ENCODE data around the gene BLOC1S3. TPM values are rescaled to one million over a fixed set of nuclear protein-coding genes. Genes with fewer than 3 reads are reported as not detected.

Gene BLOC1S3
- total RNA-seq, 4 donors from 2014 or later, result 6.4 to 13.1 (median 8.2) TPM

DNA sequence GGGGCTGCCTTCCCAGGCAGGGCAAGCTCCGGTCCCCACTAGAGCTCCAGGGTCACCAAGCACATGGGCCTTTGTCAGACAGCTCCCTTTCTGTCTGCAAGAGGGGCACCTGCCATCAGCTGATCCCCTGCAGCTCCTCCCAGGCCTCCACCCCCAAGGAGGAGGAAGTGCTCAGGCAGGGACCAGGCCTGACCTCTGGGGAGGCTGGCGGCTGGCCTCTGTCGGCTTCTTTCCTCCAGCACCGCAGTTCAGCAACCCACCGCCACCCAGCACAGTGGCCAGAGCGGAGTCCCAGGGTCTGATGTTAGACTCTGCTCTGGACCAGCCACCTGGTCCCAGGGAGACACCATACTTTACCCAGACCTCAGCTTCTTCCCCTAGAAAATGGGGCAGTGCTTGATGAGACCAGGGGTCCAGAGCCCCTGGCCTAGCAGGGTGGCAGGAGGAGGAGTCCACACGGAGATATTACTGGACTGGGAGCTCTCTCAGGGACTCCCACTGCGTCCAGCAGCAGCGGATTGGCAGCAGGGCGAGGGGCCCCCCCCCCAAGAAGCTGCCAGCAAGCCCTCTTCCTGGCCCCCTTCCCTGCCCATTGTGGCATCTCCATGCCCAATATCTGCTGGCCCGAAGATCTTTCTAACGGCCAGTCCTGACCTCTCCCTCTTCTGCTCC is 41.9 kb upstream of the BLOC1S3 start:
- ATAC-seq (ENCODE audit: low FRiP score) (no peak), DNase-seq (ENCODE audit: low spot score) (no peak)
- TF ChIP-seq, protein P1, sequence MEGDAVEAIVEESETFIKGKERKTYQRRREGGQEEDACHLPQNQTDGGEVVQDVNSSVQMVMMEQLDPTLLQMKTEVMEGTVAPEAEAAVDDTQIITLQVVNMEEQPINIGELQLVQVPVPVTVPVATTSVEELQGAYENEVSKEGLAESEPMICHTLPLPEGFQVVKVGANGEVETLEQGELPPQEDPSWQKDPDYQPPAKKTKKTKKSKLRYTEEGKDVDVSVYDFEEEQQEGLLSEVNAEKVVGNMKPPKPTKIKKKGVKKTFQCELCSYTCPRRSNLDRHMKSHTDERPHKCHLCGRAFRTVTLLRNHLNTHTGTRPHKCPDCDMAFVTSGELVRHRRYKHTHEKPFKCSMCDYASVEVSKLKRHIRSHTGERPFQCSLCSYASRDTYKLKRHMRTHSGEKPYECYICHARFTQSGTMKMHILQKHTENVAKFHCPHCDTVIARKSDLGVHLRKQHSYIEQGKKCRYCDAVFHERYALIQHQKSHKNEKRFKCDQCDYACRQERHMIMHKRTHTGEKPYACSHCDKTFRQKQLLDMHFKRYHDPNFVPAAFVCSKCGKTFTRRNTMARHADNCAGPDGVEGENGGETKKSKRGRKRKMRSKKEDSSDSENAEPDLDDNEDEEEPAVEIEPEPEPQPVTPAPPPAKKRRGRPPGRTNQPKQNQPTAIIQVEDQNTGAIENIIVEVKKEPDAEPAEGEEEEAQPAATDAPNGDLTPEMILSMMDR (IDR thresholded peaks at IDR 0.05), result no peak

DNA sequence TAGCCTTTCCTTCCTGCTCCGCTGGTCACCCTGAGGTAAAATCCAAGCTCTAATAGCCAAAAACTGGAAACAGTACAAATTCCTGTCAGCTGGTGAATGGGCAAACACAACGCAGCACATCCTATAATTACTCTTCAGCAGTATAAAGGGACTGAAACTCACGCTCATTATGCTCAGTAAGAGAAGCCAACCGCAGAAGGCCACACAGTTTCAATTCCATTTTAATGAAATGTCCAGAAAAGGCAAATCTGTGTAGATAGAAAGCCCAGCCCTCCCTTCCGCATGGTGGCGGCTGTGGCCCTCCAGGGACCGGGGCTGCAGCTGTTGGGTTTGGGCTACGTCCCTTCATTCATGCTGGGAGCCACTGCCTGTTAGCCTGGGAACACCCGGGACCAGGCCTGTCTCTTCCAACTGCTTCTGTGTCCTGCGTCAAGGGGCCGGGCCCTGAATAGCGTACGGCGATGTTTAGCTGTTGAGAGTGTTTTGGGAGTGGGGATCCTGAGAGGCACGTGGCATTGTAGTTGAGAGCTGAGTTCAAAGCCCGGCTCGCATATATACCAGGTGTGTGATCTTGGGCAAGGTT is 41.3 kb upstream of the BLOC1S3 start:
- TF ChIP-seq, protein P1 (IDR thresholded peaks at IDR 0.05), result no peak
- ATAC-seq (ENCODE audit: low FRiP score) (no peak), DNase-seq (ENCODE audit: low spot score) (no peak)

DNA sequence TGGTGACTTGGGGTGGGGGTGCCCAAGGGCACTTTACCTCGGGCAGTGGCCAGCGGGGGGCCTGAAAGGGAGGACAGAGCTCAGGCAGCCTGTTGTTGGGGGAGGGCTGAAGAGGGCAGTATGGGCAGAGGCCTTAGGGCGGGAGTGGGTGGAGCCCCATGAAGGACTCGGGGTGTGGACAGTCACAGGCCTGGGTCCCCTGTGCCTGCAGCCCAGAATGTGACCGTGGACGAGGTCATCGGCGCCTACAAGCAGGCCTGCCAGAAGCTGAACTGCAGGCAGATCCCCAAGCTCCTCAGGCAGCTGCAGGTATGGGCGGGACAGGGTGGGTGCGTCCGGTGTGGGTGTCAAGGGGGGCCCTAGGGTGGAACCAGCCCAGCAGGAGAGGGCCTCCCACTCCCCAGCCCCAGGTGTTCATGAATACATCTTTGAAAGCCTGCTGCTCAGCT is 40.3 kb upstream of the BLOC1S3 start:
- TF ChIP-seq, protein P1 (IDR thresholded peaks at IDR 0.05), result no peak
- no peak for ATAC-seq (ENCODE audit: low FRiP score)
- DNase-seq (ENCODE audit: low spot score), result no peak

DNA sequence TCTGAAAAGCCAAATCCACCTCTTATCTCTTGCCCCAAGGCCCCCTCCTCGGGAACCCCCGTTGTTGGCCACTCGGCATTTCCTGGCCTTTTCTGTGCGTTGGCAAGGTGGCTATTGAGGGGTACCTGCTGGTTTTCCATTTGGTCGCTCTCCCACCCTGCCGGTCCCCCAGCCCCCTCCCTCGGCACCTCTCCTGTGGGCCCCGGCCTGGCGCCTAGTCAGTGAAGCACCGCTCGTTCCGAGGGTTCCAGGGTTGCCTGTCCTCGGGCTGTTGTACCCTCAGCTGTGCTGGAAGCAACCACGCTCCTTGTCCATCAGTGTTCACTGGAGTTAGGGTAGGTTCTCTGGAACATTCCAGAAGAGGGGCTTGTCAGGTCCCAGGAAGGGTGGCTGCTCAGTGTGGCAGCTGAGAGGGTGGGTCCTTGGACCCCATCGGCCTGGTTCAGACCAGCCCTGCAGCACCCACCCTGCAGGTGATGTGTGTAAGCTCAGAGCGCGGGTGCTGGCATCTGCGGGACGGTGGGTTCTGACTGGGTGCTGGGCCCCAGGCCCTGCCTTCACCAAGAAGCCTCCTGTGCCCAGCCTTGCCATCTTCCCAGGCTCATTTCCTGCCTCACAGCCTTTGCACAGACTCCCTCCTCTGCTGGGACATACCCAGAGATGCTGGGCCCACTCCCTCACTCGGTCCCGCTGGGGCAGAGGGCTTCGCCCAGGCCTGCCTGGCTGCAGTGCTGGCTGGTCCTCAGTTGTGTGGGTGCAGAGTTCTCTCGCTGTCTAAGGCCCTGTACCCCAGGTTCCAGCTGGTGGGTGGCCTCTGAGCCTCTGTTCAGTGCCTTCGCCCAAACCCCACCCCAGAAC is 39.1 kb upstream of the BLOC1S3 start:
- ATAC-seq (ENCODE audit: low FRiP score) (no peak), DNase-seq (ENCODE audit: low spot score) (no peak)
- TF ChIP-seq, protein P1 (IDR thresholded peaks at IDR 0.05), result no peak

DNA sequence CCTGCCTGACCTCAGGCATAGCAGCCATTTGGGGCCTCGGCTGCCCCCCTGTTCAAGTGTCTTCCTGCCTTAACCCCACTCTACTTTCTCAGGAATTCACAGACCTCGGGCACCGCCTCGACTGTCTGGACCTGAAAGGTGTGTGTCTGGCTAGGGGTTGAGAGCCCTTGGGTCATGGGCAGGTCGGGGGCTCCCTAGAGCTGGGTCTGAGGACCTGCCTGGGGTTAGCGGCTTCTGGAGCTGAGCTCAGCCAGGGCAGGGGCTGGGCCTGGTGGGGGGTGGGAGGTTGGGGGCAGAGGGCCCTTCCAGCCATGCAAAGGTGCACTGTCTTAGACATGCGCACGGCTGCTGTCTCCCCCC is 38.5 kb upstream of the BLOC1S3 start:
- TF ChIP-seq, protein P1 (IDR thresholded peaks at IDR 0.05), result no peak
- DNase-seq (ENCODE audit: low spot score) (no peak), ATAC-seq (ENCODE audit: low FRiP score) (no peak)

DNA sequence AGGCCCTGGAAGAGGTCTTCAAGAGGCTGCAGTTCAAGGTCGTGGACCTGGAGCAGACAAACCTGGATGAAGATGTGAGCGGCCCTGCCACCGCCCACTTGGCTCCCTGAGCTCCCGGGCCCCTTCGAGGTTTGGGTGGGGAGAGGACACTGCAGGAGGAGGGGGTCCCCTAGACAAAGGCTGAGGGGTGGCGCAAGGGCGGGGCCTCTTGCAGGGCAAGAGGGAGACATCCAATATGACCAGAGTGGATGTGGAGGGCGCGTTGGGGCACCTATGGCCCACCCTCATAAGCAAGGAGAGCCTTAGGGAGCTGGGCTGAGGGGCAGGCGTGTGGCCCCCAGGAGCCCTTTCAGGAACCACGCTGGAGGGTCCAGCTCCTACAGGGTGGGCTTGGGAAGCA is 38.1 kb upstream of the BLOC1S3 start:
- no peak for ATAC-seq (ENCODE audit: low FRiP score)
- DNase-seq (ENCODE audit: low spot score), result no peak

More for the DNA sequence above, 38.1 kb upstream of the BLOC1S3 start:
- TF ChIP-seq, protein P1 (IDR thresholded peaks at IDR 0.05), result no peak
